Endothelial cell of umbilical vein (primary cell): ENCODE results near the gene C10orf88.

Experiments used
- CTCF ChIP-seq, 2 donors: IDR thresholded peaks; 1 replicate in 1 of 2; 2 replicates in 1 of 2; pipeline ENCODE4 v1.5.1; 2011; ENCODE audit warnings: low read length in 2 of 2, mild to moderate bottlenecking in 2 of 2, moderate library complexity in 2 of 2, control low read depth in 1 of 2, inconsistent platforms in 1 of 2, low read depth in 1 of 2; ENCODE audit not compliant: insufficient read depth in 1 of 2; ENCODE audit errors: extremely low read depth in 1 of 2
- JUN ChIP-seq: IDR thresholded peaks from 2 replicates; pipeline ENCODE4 v1.6.1; 2011; ENCODE audit warnings: borderline replicate concordance, low read depth; ENCODE audit not compliant: insufficient read length, insufficient read depth
- MAX ChIP-seq: IDR thresholded peaks from 2 replicates; pipeline ENCODE4 v1.6.1; 2011; ENCODE audit not compliant: insufficient read depth, insufficient read length

DNA sequence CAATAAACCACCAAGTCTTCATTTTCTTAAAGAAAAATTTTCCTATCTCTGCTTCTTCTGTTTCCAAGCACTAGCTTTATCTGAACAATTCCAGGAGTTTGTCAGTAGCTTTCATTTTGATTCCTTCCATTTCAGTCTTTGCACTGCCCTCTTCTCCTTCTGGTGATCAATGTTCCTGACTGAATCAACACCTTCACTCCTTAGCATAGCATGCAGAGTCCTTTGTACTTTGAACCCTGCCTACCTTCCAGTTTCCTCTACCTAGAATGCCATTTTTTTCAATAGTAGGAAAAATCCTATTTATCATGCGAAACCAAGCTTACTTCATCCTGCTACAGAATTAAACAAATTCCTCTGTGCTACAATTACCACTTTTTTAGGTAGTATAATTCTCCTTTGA lies 1.9 kb upstream of the C10orf88 start:
- no peak for TF ChIP-seq CTCF (IDR thresholded peaks at IDR 0.05; ENCODE audit: extremely low read depth in 1 of 2, insufficient read depth in 1 of 2, low read depth in 1 of 2, low read length in 2 of 2)
- no peak for TF ChIP-seq MAX
- no peak for TF ChIP-seq JUN
